ENCODE results near the gene PIGS. TPM values are rescaled to one million over a fixed set of nuclear protein-coding genes. Genes with fewer than 3 reads are reported as not detected.

Gene PIGS
- polyA plus RNA-seq, 1 of the 3 experiments (the other 2 are of a cell fraction) = 78.5 TPM

DNA sequence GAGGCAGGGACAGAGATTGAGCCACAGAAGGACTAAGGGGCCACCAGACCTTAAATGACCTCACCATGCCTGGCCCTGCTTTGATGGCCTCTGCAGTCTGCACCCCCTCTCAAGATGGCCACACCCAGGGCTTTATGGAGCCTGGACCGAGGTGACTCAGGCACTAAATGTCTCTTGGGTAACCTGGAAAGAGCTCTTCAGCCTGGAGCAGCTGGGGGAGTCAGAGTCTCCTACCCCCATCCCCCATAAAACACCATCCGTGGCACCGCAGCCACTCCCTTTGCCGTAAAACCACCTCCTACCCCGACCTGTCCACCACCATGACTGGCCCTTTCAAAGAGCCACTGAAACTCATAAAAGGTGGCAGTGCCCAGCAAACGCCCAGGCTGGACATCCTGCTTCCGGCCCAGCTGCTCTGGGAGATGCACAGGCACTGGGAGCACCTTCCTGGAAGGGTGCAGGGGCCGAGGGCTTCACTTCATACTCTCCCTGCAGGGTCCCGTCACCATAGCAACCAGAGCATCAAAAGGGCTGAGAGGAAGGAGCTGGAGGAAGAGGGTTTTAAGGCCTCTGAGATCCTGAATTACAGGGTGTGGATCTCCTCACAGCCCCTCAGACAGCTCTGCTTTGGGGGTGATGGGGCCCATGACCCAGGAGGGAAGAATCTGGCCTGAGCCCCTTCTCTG, 42.9 kb downstream of the PIGS start (continued):
- TF ChIP-seq, protein P1, sequence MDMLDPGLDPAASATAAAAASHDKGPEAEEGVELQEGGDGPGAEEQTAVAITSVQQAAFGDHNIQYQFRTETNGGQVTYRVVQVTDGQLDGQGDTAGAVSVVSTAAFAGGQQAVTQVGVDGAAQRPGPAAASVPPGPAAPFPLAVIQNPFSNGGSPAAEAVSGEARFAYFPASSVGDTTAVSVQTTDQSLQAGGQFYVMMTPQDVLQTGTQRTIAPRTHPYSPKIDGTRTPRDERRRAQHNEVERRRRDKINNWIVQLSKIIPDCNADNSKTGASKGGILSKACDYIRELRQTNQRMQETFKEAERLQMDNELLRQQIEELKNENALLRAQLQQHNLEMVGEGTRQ (IDR thresholded peaks at IDR 0.05; ENCODE audit: borderline replicate concordance, low read depth, low read length) = no peak
- TF ChIP-seq FOXM1 (IDR thresholded peaks at IDR 0.05; ENCODE audit: low read depth) (no peak), ELF1 (IDR thresholded peaks at IDR 0.05) (no peak), USF1 (IDR thresholded peaks at IDR 0.05; ENCODE audit: borderline replicate concordance, low read depth) (no peak), IRF3 (IDR thresholded peaks at IDR 0.05; ENCODE audit: low read depth, low read length) (no peak), GATA2 (CRISPR knock-in tag; IDR thresholded peaks at IDR 0.05) (no peak), TEAD4 (IDR thresholded peaks at IDR 0.05; ENCODE audit: borderline replicate concordance, insufficient read depth) (no peak), NFIC (IDR thresholded peaks at IDR 0.05; ENCODE audit: borderline replicate concordance) (no peak), SMC3 (IDR thresholded peaks at IDR 0.05; ENCODE audit: low read depth, low read length) (no peak), MEF2A (IDR thresholded peaks at IDR 0.05; ENCODE audit: borderline replicate concordance, low read depth) (no peak), FOSL2 (IDR thresholded peaks at IDR 0.05; ENCODE audit: borderline replicate concordance, low read depth) (no peak)

- DNase-seq = no peak
- 92% methylated on average over 2 of the region's 2 CpGs for WGBS (ENCODE audit: low lambda C conversion rate)
- Histone ChIP-seq H3K79me2 (ENCODE audit: insufficient read depth) (no peaks in the 10 kb centered on the region), H4K20me1 (ENCODE audit: insufficient read depth) (no peaks in the 10 kb centered on the region), H3K4me3 (ENCODE audit: low read depth in 2 of 2, low read length in 1 of 2) (no peak overlapping the region), H3K4me1 (ENCODE audit: control insufficient read depth in 1 of 2, insufficient read depth in 2 of 2, low read depth in 1 of 2, low read length in 1 of 2) (peaks cover 0 to 6% of the 10 kb centered on the region in 2 experiments; a peak in 1 of 4 replicates), H2AFZ (ENCODE audit: low read depth) (no peak overlapping the region), H3F3A (replicated peaks; ENCODE audit: insufficient read depth) (no peaks in the 10 kb centered on the region), H3K36me3 (replicated peaks in 1 of 2; ENCODE audit: control insufficient read depth in 1 of 2, insufficient read depth in 2 of 2, low read length in 1 of 2) (no peaks in the 10 kb centered on the region), H3K9me3 (no peaks in the 10 kb centered on the region), H3K27me3 (ENCODE audit: insufficient read depth) (peaks cover 10% of the 10 kb centered on the region; the same call in 1 of the 2 replicates), H3K9me2 (no peaks in the 10 kb centered on the region), H3K27ac (ENCODE audit: low read depth in 2 of 2, low read length in 1 of 2) (no peak overlapping the region), H3K9ac (no peak overlapping the region), H3K4me2 (no peak overlapping the region)
- ChIA-PET POLR2A (no interaction called here), CTCF (interaction anchor here (1.4 to 3.0 kb wide), 3 partner anchors 13 to 33 kb away, joined by 4 to 15 read pairs (median 13); no protein-coding TSS in a partner anchor)
- TF ChIP-seq FOXM1 (IDR thresholded peaks at IDR 0.05; ENCODE audit: low read depth) (no peak), IRF3 (IDR thresholded peaks at IDR 0.05; ENCODE audit: low read depth, low read length) (no peak), USF1 (IDR thresholded peaks at IDR 0.05; ENCODE audit: borderline replicate concordance, low read depth) (no peak), RFX5 (IDR thresholded peaks at IDR 0.05; ENCODE audit: low read length) (no peak), POLR2AphosphoS5 (IDR thresholded peaks at IDR 0.05; ENCODE audit: low read depth, low read length) (no peak), ELF1 (IDR thresholded peaks at IDR 0.05) (no peak), JUND (IDR thresholded peaks at IDR 0.05) (no peak), MXI1 (IDR thresholded peaks at IDR 0.05; ENCODE audit: low read depth, low read length) (no peak), MEF2A (IDR thresholded peaks at IDR 0.05; ENCODE audit: borderline replicate concordance, low read depth) (no peak), EP300 (IDR thresholded peaks at IDR 0.05; ENCODE audit: borderline replicate concordance in 1 of 2, low read depth in 1 of 2, low read length in 1 of 2) (no peak), EZH2phosphoT487 (IDR thresholded peaks at IDR 0.05; ENCODE audit: borderline replicate concordance, low read depth) (no peak), ZBTB33 (IDR thresholded peaks at IDR 0.05; ENCODE audit: borderline replicate concordance, low read depth) (no peak)
- TF ChIP-seq, protein P1 (IDR thresholded peaks at IDR 0.05; ENCODE audit: borderline replicate concordance, low read depth, low read length) = no peak
Measured at GRCh38 chr17:28527859-28528258, 43.5 kb downstream of the PIGS start.

Data from SK-N-SH (cell line).